TTC549 (cell line): ENCODE results near the gene ZBTB20.

Experiments
- FAIRE-seq: peaks from 2 replicates; lab custom pipeline; 2012; peaks lifted over from hg19 to GRCh38; lab: Jason Lieb, UNC

The ZBTB20 gene

DNA sequence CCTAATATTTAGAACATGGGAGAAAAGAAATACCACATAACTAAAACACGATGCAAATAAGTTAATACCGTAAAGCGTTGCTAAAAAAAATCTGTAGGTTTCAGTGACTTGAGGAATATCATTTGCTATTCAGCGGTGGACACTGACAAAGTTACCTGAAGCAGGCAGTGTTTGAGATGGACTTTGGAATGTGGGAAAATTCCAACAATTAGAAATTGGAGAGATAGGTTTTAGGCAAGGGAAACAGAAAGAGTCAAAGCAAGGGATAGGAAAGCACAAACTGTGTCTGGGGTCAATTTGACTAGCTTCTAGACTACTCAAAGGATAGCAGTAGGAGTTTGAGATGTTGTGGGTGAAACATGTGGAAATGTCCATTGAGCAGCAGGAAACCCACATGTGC, 680.3 kb downstream of the ZBTB20 start:
- FAIRE-seq: no peak

DNA sequence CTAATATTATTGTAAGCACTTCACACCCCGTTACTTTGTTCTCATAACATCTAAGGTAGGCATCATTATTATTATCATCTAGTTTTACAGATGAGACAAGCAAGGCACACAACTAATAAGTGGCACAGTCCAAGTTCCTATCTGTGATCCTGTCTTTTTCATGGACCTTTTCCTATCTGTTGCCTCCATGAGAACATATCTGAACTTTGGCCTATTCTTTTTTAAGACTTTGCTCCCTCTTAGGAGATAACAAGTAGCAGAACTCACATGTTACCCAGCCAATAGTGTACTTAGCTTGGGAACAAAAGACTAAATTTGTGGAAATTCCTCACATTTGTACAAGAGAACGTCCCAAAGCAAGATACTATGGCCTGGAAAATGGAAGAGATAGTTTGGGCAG, 680.8 kb downstream of the ZBTB20 start:
- no peak for FAIRE-seq

DNA sequence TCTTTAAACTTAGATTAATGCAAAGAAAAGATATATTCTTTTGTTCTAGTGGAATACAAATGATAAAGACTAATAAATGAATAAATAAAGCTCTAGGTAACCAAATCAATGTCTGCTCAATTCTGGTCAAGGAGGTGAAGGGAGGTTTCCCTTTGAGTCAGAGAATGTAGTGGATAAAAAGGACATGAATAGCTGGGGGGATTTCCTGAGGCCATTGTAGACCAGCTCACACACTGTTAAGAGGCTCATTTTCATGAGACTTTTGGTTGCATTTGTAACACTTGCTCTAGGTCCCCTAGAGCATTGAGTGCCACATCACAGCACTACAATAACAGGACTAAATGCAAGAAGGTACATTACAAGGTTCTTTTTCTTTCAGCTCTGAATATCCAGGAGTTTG, 682.5 kb downstream of the ZBTB20 start:
- FAIRE-seq: no peak

DNA sequence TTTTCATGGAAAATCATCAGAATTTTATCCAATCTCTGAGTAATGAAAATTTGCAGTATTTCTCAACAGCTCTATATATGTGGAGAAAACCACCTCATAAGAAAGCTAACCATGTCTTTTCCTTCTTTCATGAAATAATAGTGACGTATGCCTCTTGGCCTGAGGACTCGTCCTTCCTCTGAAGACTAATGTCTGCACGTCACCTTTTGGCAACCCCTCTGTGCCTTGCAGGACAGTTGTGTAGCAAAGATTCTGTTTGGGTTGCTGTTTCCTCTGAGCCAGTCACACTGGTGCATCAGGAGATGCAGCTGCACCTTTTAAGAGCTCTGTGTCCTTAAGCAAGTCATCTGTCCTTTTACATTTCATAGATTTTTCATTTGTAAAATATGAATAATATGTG, 684.3 kb downstream of the ZBTB20 start:
- FAIRE-seq: no peak

DNA sequence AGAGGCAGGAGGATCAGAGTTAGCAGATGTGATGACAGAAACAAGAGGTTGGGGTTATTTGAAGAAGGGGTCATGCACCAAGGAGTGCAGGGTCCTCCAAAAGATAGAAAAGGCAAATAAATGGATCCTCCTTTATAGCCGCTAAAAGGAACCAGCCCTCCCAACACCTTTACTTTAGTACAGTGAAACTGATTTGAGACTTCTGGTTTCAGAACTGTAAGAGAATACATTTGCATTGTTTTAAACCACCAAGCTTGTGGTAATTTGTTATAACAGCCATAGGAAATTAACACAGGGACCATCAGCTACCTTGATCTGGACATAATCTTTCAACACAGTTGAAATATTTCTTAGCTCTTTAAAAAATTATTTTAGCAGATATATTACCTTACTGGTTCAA, 686.6 kb downstream of the ZBTB20 start:
- FAIRE-seq: no peak

DNA sequence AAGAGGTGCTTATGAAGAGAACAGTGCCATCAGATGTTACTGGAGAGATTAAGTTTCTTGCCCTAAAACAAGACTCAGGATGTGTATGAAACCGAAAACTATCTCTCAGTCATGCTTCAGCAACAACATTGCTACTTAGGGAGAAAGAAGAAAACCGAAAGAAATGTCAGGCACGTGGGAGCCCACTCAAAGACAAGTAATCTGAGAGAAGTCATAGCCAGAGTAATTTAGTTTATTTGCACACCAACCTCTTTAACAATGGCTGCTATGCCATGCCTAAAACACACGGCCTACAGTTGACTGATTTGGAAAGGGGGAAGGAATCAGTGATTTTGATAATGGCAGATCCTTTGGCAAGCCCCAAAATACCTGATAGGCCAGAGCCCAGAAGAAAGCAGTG, 690.3 kb downstream of the ZBTB20 start:
- FAIRE-seq: no peak

DNA sequence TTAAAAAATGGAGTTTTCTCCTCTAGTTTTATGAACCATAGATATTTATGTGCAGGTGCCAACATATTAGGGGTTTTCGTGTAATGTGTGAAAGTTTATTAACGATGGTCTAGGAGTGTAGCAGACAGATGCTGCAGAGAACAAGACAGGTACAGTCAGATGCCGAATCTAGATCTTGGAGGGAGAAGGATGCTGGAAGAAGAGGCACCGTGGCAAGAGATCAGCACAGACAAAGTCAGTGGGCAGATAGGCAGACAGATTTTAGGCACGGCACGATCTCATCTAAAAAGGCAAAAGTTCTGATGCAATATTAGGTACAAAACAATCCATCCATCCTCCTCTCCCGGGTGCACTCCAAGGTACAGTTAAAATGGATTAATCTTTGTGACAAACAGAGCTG, 691.7 kb downstream of the ZBTB20 start:
- no peak for FAIRE-seq

DNA sequence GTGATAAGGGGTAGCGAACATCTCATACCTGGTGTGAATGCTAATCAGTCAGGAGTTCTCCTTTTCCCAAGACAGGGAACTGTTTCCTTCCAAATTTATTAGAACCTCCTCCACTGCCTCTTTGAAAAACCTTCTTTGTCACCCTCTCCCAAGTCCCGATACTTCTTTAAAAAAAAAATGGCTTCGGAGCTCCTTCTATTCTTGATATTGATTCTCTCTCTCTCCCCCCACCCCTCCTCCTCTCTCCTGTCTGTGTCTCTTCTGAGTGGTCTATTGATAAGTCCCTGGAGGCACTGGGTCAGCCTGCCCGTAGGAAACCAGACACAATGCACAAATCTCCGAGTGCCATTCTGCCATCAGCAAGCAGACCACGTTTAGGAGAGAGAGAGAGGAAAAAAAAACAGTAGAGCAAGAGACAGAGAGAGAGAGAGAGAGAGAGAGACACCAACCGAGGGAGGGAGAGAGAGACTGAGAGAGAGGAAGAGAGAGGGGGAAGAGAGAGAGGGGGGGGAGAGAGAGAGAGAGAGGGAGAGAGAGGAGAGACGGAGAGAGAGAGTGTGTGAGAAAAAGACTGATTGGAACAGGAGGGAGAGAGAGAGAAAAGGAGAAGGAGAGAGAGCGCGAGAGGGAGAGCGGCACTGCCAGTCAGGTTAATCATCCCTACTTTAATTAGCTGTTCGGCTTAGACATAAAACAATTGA, 692.4 kb downstream of the ZBTB20 start:
- no peak for FAIRE-seq

DNA sequence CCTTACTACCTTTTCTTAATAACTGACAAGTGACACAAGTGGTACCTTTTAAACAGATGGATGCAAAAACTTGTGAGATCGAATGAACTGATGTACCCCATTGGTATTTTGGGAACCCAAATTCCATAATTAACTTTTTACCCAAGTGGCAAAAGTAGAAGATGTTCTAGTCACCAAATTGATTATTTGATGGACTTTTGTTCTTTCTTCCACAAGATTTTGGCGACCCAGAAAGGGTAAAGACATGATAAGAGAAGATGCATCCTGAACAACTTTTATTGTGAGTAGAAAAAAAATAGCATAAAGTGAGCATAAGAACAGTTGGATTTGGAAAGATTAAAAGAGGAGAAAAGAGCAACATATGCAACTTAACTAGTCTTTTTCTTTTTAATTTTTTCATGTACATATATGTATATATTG, 693.7 kb downstream of the ZBTB20 start:
- no peak for FAIRE-seq

DNA sequence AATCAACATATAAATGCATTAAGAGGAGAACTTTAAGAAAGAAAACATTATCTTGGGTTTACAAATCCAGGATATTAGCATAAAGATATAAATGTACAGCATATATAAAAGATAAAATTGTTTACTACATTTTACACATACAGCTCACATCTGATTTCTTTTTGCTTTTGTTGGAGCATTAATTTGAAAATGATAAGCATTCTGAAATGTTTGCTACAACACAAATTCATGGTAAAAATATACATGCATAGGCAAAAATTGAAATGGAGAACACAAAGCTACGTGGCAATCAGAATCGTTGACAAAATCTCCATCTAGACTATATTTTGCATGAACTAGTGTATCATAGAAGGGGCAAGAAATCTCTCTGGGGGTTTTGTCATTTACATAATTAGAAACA, 694.2 kb downstream of the ZBTB20 start:
- no peak for FAIRE-seq

DNA sequence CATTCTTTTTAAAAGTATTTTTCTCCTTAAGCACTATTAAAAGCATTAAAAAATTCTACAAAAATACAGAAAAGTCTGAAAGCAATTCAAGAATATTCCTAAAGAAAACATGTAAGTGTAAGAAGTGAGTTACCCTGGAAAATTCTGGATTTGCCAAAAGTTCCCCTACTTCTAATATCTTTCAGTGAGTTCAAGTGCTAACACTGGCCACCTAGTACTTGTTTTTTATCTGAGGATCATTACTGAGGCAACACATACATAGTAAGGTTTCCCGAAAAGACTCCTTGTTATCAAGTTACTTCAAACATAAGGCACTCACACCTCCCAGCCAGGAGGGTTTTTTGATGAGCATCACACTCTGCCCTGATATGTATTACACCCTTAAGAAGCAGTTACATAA, 694.8 kb downstream of the ZBTB20 start:
- no peak for FAIRE-seq

DNA sequence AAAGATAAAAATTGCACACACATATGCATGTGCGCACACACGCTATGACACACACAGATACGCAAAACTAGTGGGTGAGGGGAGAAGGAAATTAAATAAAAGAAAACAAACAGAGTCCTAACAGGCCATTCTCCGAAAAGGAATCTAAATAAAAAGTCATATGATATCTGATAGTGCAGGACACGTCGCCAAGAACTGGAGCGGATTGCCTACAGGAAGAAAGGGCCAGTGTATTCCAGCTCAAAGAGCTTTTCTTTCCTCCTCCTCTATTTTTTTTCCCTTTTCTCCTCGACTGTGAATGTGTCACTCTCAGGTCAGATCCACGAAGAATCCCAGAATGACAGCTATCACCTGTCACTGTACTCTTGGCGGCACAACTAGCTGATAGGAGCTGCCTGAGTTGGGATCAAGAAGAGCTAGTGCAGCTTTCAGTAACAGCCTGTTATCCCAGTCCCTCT, 695.5 kb downstream of the ZBTB20 start:
- no peak for FAIRE-seq

DNA sequence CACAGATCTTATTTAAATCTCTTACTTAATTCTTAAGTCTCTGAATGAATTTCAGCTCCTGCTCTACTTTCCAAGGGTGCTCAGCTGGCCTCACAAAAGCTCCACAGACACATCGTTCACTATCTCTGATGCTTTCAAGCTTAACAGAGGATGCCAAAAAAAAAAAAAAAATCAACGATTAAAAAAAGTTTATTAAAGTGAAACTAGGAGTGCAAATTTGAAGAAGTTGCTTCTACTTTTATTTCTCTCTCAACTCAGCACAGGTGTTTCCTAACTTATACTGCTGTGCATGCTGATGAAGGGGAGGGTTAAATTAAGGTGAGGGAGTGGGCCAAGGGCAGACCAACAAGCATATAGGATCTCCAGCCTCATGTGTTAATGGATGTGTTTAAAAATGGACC, 696.0 kb downstream of the ZBTB20 start:
- no peak for FAIRE-seq

DNA sequence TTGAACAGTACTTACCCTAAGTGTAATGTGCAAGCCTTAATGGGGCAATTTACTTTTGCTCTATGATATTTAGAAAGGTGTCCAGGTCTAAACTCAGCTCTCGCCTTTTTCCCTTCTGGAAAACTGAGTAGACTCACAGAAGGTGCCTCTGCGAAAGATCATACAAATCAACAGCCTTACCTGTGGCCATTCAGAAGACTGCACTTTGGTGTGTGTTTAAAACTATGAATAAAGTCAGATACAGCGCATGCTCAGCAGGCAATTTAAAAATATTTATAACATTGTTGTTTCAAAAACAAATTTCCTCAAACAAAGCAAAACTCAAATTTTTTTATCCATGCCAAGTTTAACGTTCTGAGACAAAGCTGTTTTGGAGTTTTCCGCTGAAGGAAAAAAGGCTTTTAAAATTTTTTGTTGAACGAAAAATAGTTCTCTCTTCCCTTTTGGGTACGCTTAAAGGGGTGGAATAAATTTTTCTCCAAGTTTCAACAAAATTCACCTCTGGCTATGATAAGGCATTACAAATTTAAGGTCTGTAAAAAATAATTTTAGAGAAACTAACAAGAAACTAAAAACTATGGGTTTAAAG, 697.0 kb downstream of the ZBTB20 start:
- no peak for FAIRE-seq

DNA sequence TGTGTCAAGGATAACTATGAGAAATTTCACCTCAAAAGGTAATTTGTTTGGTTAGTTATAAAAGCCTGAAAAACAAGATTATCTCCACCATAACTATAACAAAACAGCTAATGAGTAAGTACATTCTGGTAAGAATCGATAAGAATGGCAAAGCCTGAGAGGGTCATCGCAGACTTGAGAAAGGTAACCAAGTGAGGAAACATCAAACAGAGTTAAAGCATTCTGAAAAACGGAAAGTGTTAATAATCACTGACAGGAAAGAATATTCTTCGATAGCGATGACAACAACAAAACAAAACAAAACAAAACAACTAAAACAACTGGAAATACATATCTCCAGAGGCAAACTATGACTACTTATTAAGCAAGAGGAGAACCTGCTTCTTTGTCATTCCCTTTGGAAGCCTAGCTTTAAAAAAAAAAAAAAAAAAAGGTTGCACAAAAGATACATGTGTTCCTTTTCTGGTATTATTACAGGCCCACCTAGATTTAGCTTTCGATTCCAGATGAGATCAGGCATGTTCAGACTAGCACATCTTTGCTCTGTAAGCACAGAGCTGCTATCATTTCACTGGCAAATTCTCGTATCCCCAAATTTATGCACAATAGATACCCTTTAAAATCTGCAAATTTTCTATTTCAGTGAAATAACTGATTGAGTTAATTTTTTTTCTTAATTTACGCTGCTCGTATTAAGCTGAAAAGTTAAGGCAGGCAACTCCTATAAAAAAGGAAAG, 697.6 kb downstream of the ZBTB20 start:
- FAIRE-seq: no peak

DNA sequence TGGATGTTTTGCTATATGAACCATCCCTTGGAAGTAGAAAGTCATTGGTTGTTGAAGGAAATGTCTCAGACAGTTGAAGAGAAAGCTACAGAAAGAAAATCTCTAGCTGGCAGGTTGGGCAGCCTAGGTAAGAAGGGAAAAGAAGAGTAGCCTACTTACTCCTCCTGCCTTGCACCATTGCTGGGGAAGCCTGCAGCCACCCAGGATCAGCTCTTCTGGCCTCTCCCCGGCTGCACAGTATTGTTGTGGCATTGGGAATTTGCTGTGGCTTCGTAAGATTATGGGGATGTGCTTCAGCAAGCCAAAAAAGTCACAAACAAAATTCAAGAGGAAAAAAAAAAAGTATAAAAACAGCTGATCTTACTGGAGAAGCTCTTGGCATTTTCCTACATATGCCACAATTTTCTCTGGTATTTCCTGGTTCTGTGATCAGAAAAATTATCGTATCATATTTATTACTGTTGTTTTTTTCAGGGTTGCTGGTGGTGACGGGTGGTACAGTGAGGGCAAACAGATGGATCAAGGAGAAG, 699.1 kb downstream of the ZBTB20 start:
- FAIRE-seq: no peak

DNA sequence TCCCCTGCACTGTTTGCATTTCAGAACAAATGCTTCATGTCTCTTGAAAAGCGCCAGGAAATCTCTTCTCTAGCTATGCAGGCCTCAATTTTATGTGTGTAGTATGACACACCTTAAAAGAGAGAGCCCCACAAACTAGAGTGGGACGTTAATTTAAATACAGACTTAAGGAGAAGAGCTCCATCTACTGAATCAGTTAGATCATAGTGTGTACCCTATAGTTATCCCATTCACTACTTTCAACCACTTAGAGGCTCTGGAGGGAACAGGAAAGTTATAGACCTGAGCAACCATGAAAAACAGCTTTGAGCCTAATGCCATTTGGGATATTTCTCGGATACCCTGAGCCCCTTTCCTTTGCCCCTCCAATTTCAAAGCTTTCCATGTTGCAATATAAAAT, 699.5 kb downstream of the ZBTB20 start:
- no peak for FAIRE-seq

DNA sequence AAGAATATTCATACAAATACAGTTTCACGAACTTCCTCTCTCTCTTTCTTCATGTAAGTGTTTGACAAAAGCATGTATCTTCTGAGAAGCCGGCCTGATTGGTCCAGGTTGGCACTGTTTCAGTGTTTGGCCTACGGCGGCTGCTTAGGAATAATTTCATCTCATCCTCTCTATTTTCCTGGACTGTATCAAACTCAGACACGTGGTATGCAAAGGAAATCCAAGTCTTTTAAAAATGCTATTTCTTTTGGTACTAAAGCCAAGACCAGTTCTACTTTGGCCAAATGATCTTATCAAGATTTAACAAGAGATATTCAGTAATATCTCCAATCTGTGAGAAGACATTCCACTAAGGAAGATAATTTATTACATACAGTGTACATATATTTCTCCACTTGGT, 700.5 kb downstream of the ZBTB20 start:
- no peak for FAIRE-seq

DNA sequence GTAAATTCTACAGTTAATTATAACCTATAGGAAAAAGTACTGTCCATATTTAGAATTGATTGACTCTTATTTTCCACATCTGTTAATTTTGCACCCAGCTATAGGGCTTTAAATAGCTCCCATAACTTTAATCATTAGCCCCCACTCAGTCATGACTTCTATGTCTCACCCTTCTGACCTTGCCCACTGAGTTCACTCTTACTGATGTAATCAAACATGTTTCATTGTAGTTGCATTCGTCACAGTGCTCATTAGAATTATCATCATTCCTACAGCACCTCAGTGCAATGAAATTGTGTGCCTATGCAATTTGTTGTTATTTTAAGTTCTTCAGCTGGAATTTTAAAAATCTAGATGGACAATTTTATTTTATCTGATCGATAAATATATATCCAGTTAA, 701.9 kb downstream of the ZBTB20 start:
- FAIRE-seq: no peak

DNA sequence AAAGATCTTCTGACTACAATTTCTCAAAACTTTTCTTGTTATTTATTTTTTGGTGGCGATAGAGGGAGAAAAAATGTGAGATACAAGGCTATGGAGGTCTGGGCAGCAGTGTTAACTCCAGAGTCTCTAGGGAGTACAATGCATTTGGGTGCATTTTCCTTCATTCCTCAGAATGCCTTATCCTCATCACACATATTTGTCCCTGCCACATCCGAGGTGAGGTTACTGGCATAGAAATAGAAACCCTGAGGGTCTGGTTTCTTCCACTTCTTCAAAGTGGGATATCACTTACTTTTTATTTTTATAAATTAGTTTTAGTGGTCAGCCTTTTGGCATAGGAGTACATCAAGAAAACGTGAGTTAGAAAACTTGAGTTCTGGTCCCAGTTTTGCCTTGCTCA, 702.9 kb downstream of the ZBTB20 start:
- no peak for FAIRE-seq

DNA sequence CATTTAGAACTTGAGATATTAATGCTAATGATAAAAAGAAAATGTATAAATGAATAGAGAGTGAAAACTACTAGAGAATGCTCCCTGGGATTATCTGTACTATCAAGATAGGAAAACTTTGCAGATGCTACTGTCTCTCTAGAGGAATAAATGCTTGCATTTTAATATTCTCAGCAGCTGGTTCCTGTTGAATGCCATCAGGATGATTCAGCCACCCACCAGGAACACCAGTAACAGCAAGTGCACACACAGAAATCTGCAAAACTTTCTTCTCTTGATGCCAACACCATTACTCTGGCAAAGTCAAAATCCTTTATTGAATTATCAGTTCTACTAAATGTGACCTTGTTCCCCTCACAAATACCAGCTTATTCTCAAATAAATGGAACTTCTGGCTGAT, 704.8 kb downstream of the ZBTB20 start:
- FAIRE-seq: no peak

DNA sequence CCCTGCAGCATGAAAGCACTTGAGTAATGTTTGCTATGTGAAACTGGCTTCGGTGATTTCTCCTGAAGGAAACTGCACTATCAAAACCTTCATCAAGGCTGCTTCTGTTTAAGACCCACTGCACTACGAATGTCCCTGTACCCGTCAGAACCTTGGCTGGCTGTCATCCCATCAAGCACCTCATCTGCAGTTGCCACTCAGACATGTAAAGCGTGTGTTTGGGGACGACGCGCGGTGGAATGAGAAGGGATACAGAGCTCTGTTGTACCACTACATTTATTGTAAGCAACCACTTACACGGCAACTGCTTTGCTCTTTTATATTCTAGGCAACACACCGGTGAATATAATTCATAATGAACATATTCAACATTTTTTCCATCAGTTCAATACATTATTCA, 705.7 kb downstream of the ZBTB20 start:
- FAIRE-seq: no peak

DNA sequence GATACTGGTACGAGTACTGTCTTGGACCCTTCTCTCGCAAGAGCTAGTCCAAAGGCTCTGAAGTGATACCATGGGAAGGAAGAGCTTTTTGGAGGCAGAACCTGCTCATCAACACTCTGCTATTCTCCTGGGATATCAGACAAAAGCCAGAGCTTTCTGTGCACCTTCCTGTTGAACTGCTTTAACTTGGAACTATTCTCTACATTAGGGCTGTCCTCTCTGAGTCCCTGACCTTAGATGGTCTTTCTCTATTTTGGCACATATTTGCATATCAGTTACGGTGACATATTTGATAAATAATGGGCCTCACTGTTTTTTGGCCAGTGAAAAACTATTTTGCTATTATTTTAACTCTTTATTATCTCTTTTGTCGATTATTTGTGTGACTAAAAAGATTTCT, 706.4 kb downstream of the ZBTB20 start:
- FAIRE-seq: no peak

DNA sequence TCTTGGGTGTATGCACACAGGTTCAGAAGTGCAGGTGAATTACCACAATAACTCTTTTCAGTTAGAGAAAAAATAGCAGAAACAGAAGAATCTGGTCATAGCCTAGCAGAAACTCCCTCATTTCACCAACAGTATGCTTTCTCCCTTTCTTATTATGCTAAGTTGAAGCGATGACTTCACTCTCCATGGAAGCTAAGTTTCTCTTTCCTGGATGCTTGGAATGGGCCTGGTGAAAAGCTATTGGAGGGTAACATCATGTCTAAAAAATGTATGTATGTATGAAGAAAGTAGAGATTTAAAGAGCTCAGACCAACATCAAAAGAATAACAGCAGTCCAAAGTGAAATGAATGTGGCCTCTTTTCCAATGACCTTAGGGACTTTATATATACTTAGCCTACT, 707.8 kb downstream of the ZBTB20 start:
- no peak for FAIRE-seq
